GM18519 (cell line): ENCODE data around the gene DCDC2.
"Not testable (repeated sequence)": the region's sequence is repeated elsewhere in the genome, so short reads cannot be mapped to it uniquely, and the experiment has no call there.

ENCODE experiments used
- ATAC-seq: cut with Tn5 transposase; IDR thresholded peaks from one replicate; pipeline ENCODE4 v1.9.1; 2021; ENCODE audit warnings: mild to moderate bottlenecking, moderate library complexity; ENCODE audit not compliant: unreplicated experiment, low FRiP score

DCDC2 gene

GRCh38 chr6:24157886-24158285 lies 200.0 kb downstream of the DCDC2 start:
- no peak for ATAC-seq

- no peak for ATAC-seq
These were observed 203.7 kb downstream of the DCDC2 start for GRCh38 chr6:24154121-24154520.

GRCh38 chr6:24152014-24152413 lies 205.8 kb downstream of the DCDC2 start:
- no peak for ATAC-seq

GRCh38 chr6:24149836-24150235 lies 208.0 kb downstream of the DCDC2 start:
- no peak for ATAC-seq

- ATAC-seq: no peak
These were observed 208.6 kb downstream of the DCDC2 start for GRCh38 chr6:24149296-24149695.

- ATAC-seq: no peak
These were observed 209.2 kb downstream of the DCDC2 start for GRCh38 chr6:24148684-24149083.

GRCh38 chr6:24148154-24148570 lies 209.7 kb downstream of the DCDC2 start:
- ATAC-seq: no peak

- ATAC-seq: no peak
These were observed 210.2 kb downstream of the DCDC2 start for GRCh38 chr6:24147511-24148153.

- no peak for ATAC-seq
These were observed 211.0 kb downstream of the DCDC2 start for GRCh38 chr6:24146871-24147270.

- no peak for ATAC-seq
These were observed 212.1 kb downstream of the DCDC2 start for GRCh38 chr6:24145690-24146131.

- not testable (repeated sequence) for ATAC-seq
These were observed 215.1 kb downstream of the DCDC2 start for GRCh38 chr6:24142733-24143132.

- no peak for ATAC-seq
These were observed 217.3 kb downstream of the DCDC2 start for GRCh38 chr6:24140591-24140990.

- ATAC-seq: no peak
These were observed 218.2 kb downstream of the DCDC2 start for GRCh38 chr6:24139639-24140038.

GRCh38 chr6:24139080-24139479 lies 218.8 kb downstream of the DCDC2 start:
- ATAC-seq: no peak

GRCh38 chr6:24131751-24132150 lies 226.1 kb downstream of the DCDC2 start:
- no peak for ATAC-seq

GRCh38 chr6:24127316-24127715 lies 230.5 kb downstream of the DCDC2 start:
- ATAC-seq: no peak

- ATAC-seq: peak; percentile 46
These were observed 231.2 kb downstream of the DCDC2 start for GRCh38 chr6:24126586-24127192.

- no peak for ATAC-seq
These were observed 231.9 kb downstream of the DCDC2 start, which contains the start of gene NRSN1 for GRCh38 chr6:24125980-24126379. TSS of gene NRSN1 (plus strand) at chr6:24126215. CDS start at chr6:24134328, 8,113 bp downstream.

GRCh38 chr6:24122139-24122538 lies 235.7 kb downstream of the DCDC2 start:
- no peak for ATAC-seq
